HG02588 (cell line): ENCODE measurements around the gene AKR1C3.
"Not testable (repeated sequence)": the region's sequence is repeated elsewhere in the genome, so short reads cannot be mapped to it uniquely, and the experiment has no call there.

ENCODE experiments used
- ATAC-seq: cut with Tn5 transposase; IDR thresholded peaks from one replicate; pipeline ENCODE4 v1.9.1; 2021; ENCODE audit warnings: mild to moderate bottlenecking, moderate library complexity; ENCODE audit not compliant: unreplicated experiment

AKR1C3 gene

GRCh38 chr10:5088703-5089261, 5.4 kb upstream of the AKR1C3 start:
- no peak for ATAC-seq

GRCh38 chr10:5089865-5090264, 4.3 kb upstream of the AKR1C3 start:
- no peak for ATAC-seq

GRCh38 chr10:5090551-5090950, 3.7 kb upstream of the AKR1C3 start:
- ATAC-seq, result no peak

- ATAC-seq, result no peak
Observed at GRCh38 chr10:5091196-5091595, 3.0 kb upstream of the AKR1C3 start.

- ATAC-seq, result no peak
Observed at GRCh38 chr10:5092375-5092774, 1.8 kb upstream of the AKR1C3 start.

GRCh38 chr10:5092848-5093790, 1.1 kb upstream of the AKR1C3 start:
- no peak for ATAC-seq

- ATAC-seq, result no peak
Observed at GRCh38 chr10:5095687-5096086, 1.5 kb downstream of the AKR1C3 start.

GRCh38 chr10:5096108-5096507, 1.9 kb downstream of the AKR1C3 start:
- ATAC-seq, result no peak

GRCh38 chr10:5102479-5102878, 8.3 kb downstream of the AKR1C3 start:
- ATAC-seq, result not testable (repeated sequence)

GRCh38 chr10:5103481-5103880, 9.3 kb downstream of the AKR1C3 start:
- ATAC-seq, result no peak

GRCh38 chr10:5105626-5106025, 11.4 kb downstream of the AKR1C3 start:
- ATAC-seq, result no peak

GRCh38 chr10:5106553-5106952, 12.3 kb downstream of the AKR1C3 start:
- ATAC-seq, result no peak

- no peak for ATAC-seq
Observed at GRCh38 chr10:5107860-5108526, 13.8 kb downstream of the AKR1C3 start.

- ATAC-seq, result no peak
Observed at GRCh38 chr10:5108658-5109416, 14.6 kb downstream of the AKR1C3 start.

- not testable (repeated sequence) for ATAC-seq
Observed at GRCh38 chr10:5109861-5110260, 15.6 kb downstream of the AKR1C3 start.

- ATAC-seq, result no peak
Observed at GRCh38 chr10:5116621-5117020, 22.4 kb downstream of the AKR1C3 start.

GRCh38 chr10:5117026-5117425, 22.8 kb downstream of the AKR1C3 start:
- ATAC-seq, result no peak

- not testable (repeated sequence) for ATAC-seq
Observed at GRCh38 chr10:5119997-5120396, 25.8 kb downstream of the AKR1C3 start.

- ATAC-seq, result no peak
Observed at GRCh38 chr10:5123886-5124285, 29.7 kb downstream of the AKR1C3 start.

- ATAC-seq, result no peak
Observed at GRCh38 chr10:5125315-5126044, 31.3 kb downstream of the AKR1C3 start.
